Sciatic nerve (tissue), 2 donors: Measurements from ENCODE around the gene HERC2. TPM values are rescaled to one million over a fixed set of nuclear protein-coding genes. Genes with fewer than 3 reads are reported as not detected.

Experiments
- ATAC-seq: fragments of 200-7000 bp; cut with Tn5 transposase; one replicate; pipeline ENCODE4 v1.9.1; 2020; ENCODE audit warnings: mild to moderate bottlenecking, moderate library complexity
- DNase-seq: peaks from one replicate; pipeline ENCODE4 v3.0.0-alpha.2; 2020; ENCODE audit warnings: low spot score
- intact Hi-C: fragments of 100-400 bp; cut with DNase I; formaldehyde crosslinking; loops from one replicate; pipeline ENCODE4 v1.14.2; 2022
- total RNA-seq: library from RNA; stranded (reverse); fragmentation: NEBNext Ultra II Directional; extraction: Animal tissue kit (Norgen Biotek cat#: 25700); gene quantifications from one replicate; pipeline ENCODE4 v1.2.1, GENCODE V29; 2021
- donor health status: DM: no; HTN: no; CAD: no.
- donor health status: DM: no; HTN: no; CAD: no.

Gene HERC2
- total RNA-seq, 1 donor from 2014 or later: 84.9 TPM

DNA sequence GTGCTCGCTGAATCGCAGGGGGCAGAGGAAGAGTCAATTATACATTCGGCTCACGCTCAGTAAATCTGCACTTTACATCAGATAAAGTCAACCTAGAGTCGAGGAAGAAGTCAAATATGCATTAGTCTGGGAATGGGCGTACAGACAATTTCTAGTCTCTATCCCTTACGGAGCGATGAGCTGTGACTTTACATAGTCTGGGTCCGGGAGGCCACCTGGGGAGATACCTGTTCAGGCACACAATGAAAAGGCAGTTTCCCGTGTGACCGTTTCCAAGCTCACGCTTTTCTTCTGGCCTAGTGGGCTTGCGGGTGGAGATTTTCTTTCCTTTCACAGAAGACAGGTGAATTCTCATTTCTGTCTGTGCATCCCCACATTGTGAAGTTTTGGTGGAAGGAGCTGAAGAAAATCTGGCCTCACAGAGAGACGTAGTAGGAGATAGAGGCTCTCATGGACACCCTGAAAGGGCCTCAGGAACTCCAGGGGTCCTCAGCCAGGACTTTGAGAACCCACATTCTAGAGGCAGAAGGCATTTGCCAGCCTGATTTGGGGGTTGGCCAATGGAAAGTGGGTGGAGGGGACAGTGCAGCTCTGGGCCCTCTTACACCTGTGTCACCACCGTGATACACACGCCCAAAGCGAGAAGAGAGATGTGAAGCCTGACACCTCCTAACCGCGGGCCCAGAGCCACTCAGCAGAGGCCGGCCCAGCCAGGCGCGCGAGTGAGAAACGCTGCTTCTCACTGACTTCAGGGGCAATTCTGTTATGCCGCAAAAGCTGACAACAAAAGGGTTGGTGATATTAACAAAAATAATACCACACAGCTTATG is 212.1 kb downstream of the HERC2 start:
- intact Hi-C loops: no loop called here

GRCh38 chr15:28107904-28108275 is 214.1 kb downstream of the HERC2 start:
- intact Hi-C loops: no loop called here
- no peak for DNase-seq
- ATAC-seq: no peak

More for the DNA sequence above, 212.1 kb downstream of the HERC2 start:
- DNase-seq (peak; percentile 46), ATAC-seq (no peak)

- DNase-seq (peak; percentile 53), ATAC-seq (peak; percentile 25)
- intact Hi-C loops: no loop called here
Observed at GRCh38 chr15:28107111-28107903, 214.7 kb downstream of the HERC2 start.

DNA sequence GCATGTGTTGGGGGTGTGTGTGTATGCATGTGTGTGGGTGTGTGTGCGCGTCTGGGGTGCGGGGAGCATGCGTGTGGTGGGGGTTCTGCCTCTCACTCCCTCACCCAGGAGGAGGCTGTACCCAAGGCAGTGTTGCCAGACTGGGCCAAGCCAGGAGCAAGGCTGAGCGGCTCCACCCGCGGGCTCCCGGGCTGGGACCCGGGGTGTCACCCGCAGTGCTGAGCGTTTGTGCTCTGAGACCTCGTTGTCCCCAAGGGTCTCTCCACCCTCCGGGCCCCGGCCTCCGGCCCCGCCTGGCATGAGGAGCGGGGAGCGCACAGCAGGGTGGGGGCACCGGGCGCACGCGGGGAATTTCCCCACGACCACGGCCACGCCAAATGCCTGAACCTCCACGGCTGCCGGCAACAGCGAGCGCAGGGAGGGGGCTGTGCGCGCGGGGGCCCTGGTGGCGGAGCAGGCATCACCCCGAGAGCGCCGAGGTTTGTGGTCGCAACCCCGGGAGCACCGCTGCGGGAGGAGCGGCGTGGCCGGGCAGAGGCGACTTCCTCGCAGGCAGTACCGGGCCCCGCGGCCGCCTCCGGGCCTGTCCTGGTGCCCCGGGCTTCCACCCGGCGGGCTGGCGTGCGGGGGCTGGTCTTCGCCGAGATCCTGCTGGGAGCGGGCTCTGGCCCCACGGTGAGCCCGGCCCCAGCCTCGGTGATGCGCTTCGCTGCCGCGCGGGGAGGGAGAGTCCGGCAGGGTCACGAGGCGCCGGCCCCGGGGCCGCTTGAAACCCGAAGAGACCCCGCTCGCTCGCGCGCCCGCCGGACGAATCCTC is 215.5 kb downstream of the HERC2 start:
- intact Hi-C loops: no loop called here
- ATAC-seq (peak; percentile 10), DNase-seq (peak; percentile 55)

- DNase-seq: no peak
- no peak for ATAC-seq
- intact Hi-C loops: no loop called here
Observed at GRCh38 chr15:28105793-28106192, 216.2 kb downstream of the HERC2 start.

GRCh38 chr15:28105224-28105791 is 216.7 kb downstream of the HERC2 start:
- peak; percentile 34 for DNase-seq
- intact Hi-C loops: no loop called here
- ATAC-seq: no peak

DNA sequence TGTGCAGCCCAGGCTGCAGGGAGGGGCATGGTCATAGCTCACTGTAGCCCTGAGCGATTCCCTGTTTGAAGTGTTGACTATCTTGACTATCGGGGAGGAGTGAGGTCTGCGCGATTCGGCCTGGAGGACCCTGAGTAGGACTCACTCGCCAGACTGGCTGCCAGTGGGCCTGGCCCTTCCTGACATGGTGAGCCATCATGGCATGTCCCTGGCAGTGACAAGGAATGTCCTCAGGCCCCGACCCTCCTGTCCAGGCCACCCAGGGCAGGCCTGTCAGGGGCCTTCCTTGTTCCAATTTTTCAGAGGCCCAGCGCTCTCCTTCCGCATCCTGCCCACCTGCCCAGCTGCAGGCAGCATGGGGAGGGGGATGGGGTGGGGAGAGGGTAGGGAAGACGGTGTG is 217.7 kb downstream of the HERC2 start:
- ATAC-seq (no peak), DNase-seq (peak; percentile 27)
- intact Hi-C loops: no loop called here

DNA sequence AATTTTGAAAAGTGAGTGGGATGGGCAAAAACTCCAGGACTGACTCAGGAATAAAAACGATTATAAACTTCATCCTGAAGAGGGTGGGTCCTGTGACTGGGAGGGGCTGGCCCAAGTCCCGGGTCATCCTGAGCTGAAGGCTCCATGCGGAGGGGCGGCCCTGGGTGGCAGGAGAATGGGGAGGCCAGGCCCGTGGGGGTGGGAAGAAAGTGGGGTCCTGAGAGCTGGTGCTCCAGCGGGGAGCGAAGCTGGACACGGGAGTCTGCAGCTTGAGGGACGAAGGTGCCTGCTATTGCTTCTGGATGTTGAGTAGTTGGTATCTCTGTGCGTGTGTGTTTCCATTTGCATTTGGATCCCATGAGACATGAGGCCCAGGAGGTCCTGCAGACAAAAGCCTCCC is 218.1 kb downstream of the HERC2 start:
- intact Hi-C loops: no loop called here
- ATAC-seq: no peak

DNA sequence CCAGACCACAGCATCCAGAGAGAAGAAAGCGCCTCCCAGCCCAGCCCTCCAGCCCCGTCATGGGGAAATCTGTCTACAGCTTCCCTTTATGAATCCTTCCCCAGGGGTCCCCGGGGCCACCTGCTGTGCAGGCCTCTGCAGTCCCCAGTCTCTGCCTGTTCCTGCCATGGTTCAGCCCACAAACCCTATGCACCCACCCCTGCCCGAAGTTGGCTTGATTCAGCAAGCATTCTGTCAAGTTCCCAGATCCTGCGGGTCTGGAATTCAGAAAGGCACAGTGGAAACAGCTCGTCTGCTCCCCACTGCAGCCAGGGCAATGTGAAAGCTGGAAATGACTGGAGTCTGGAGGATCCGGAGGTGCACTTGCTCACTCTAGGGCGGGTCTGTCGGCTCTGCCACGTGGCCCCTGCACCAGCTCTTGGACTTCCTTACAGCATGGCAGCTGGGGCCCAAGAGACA is 220.0 kb downstream of the HERC2 start:
- intact Hi-C loops: no loop called here
- ATAC-seq (no peak), DNase-seq (peak; percentile 18)

More for the DNA sequence above, 218.1 kb downstream of the HERC2 start:
- DNase-seq: peak; percentile 21

- peak; percentile 33 for DNase-seq
- no peak for ATAC-seq
- intact Hi-C loops: no loop called here
Observed at GRCh38 chr15:28101201-28101600, 220.8 kb downstream of the HERC2 start.

GRCh38 chr15:28100516-28101195 is 221.3 kb downstream of the HERC2 start:
- ATAC-seq (no peak), DNase-seq (peak; percentile 37)
- intact Hi-C loops: no loop called here

GRCh38 chr15:28099555-28100140 is 222.3 kb downstream of the HERC2 start:
- no peak for DNase-seq
- no peak for ATAC-seq
- intact Hi-C loops: loop anchor here (10.0 kb wide), 1 partner anchor 1085 kb away; no protein-coding TSS in a partner anchor

DNA sequence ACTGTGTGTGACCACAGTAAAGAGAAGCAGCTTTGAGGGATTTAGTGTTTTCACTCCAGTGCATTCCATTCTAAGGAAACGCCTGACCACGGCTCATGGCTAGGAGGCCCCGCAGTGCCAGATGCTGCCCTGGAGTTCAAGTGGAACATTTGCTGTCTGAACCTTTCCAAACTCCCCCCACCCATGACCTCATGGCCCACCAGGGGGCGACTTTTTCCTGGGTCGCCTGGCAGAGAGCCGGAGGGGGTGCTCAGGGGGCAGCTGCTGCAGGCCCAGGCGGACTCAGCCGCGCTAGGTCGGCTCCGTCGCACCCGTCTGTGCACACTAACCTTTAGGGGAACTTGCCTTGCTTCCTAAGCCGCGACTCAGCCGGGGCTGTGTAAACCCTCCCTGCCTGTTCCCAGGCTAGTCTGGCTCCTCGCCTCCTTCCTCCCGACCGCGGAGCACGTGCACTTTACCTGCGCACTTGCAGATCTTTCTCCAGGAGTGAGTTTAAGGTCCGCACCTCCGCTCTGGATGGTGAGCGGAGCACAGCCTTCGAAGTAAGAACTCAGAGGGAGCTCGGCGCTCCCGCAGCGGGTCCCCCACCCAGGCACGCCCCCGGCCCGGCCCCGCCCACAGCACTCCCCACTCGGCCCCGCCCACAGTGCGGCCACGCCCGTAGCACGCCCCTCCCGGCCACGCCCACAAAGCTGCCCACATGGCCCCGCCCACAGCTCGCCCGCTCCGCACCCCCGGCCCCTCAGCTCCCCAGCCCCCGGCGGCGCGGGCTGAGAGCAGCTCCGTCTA is 223.0 kb downstream of the HERC2 start, which contains the start of gene OCA2:
Gene OCA2 (minus strand): TSS at position 550 of the 789 bp plus-strand sequence. CDS start 17,441 bp downstream, outside the sequence.
- intact Hi-C loops: loop anchor here (10.0 kb wide), 1 partner anchor 1084 kb away; no protein-coding TSS in a partner anchor
- DNase-seq: peak; percentile 73
- peak; percentile 58 for ATAC-seq

- no peak for ATAC-seq
- peak; percentile 23 for DNase-seq
- intact Hi-C loops: loop anchor here (10.0 kb wide), 1 partner anchor 1084 kb away; no protein-coding TSS in a partner anchor
Observed at GRCh38 chr15:28098360-28098765, 223.6 kb downstream of the HERC2 start.

DNA sequence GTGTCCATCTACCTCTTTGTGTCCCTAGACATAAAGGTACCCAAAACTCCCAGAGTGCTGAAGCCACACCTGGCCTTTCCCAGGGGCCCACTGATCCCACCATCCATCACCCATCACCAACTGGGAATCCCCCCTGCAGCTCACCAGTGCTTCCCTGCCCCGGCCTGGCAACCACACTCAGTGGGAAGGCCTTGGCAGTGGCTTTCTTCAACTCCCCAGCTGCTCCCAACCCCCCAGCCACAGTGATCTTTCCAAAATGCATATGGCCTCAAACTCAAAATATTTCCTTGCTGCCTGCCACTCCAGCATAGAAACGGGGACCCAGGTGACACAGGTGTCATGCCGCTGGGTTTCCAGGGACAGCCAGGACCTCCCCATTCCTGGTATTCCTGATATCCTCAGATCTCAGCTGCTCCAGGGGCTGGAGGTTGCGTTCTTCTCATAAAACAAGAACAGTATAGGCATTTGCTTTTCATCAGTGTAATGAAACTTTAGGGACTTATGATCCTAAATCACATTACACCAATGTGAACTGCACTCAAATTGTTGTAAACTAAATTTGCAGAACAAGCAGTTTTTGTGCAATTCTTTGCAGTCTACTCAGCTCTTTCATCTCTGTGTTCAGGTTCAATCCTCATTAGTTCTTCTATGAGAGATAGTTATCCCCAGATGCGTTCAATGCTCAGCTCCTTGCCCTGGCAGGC is 224.2 kb downstream of the HERC2 start:
- ATAC-seq (no peak), DNase-seq (peak; percentile 40)
- intact Hi-C loops: loop anchor here (10.0 kb wide), 1 partner anchor 1083 kb away; no protein-coding TSS in a partner anchor
